Breast epithelium (tissue), 3 donors: ENCODE results near the gene PTDSS2.

Experiments used
- POLR2A ChIP-seq: fragments of 450-650 bp; IDR thresholded peaks from one replicate; pipeline ENCODE4 v1.6.1; 2016; ENCODE audit warnings: antibody characterized with exemption, mild to moderate bottlenecking, moderate library complexity
- POLR2AphosphoS5 ChIP-seq, 3 donors: sonication (generic); formaldehyde crosslinking; IDR thresholded peaks; one replicate each; pipeline ENCODE4 v1.6.1; 2017; ENCODE audit warnings: antibody characterized with exemption in 3 of 3
- TF ChIP-seq, protein P1 (sequence below), 3 donors: fragments of 450-650 bp; IDR thresholded peaks; one replicate each; pipeline ENCODE4 v1.5.1; 2016 to 2017; ENCODE audit warnings: antibody characterized with exemption in 3 of 3, mild to moderate bottlenecking in 3 of 3, moderate library complexity in 3 of 3

DNA sequence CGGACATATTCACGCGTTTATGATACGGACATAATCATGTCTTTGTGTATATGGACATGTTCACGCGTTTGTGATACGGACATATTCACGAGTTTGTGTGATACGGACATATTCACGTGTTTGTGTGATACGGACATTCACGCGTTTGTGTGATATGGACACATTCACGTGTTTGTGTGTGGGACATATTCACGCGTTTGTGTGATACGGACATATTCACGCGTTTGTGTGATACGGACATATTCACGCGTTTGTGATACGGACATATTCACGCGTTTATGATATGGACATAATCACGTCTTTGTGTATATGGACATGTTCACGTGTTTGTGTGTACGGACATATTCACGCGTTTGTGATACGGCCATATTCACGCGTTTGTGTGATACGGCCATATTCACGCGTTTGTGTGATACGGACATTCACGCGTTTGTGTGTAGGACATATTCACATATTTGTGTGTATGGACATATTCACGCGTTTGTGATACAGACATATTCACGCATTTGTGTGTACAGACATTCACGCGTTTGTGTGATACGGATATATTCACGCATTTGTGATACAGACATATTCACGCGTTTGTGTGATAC lies 24.9 kb downstream of the PTDSS2 start:
- TF ChIP-seq, protein P1, sequence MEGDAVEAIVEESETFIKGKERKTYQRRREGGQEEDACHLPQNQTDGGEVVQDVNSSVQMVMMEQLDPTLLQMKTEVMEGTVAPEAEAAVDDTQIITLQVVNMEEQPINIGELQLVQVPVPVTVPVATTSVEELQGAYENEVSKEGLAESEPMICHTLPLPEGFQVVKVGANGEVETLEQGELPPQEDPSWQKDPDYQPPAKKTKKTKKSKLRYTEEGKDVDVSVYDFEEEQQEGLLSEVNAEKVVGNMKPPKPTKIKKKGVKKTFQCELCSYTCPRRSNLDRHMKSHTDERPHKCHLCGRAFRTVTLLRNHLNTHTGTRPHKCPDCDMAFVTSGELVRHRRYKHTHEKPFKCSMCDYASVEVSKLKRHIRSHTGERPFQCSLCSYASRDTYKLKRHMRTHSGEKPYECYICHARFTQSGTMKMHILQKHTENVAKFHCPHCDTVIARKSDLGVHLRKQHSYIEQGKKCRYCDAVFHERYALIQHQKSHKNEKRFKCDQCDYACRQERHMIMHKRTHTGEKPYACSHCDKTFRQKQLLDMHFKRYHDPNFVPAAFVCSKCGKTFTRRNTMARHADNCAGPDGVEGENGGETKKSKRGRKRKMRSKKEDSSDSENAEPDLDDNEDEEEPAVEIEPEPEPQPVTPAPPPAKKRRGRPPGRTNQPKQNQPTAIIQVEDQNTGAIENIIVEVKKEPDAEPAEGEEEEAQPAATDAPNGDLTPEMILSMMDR (IDR thresholded peaks at IDR 0.05), result no peak
- TF ChIP-seq POLR2A, result no peak
- no peak for TF ChIP-seq POLR2AphosphoS5 (IDR thresholded peaks at IDR 0.05)
